Muscle of leg (tissue), 11 donors: Measurements from ENCODE around the gene HCN4. TPM values are rescaled to one million over a fixed set of nuclear protein-coding genes. Genes with fewer than 3 reads are reported as not detected.

Experiments
- DNase-seq: peaks from one replicate; pipeline ENCODE4 v3.0.0; 2013
- H3K27ac ChIP-seq: one replicate; pipeline ENCODE4 v1.5.1; 2013; ENCODE audit warnings: mild to moderate bottlenecking, low read length, control low read depth
- H3K27me3 ChIP-seq: one replicate; pipeline ENCODE4 v1.6.1; 2013; ENCODE audit warnings: low read length; ENCODE audit not compliant: control insufficient read depth, insufficient read depth
- H3K36me3 ChIP-seq: one replicate; pipeline ENCODE4 v1.6.1; 2013; ENCODE audit warnings: low read length; ENCODE audit not compliant: control insufficient read depth, insufficient read depth
- H3K4me1 ChIP-seq: one replicate; pipeline ENCODE4 v1.6.1; 2013; ENCODE audit warnings: low read length; ENCODE audit not compliant: control insufficient read depth, insufficient read depth
- H3K4me3 ChIP-seq: one replicate; pipeline ENCODE4 v1.5.1; 2013; ENCODE audit warnings: low read length, control low read depth
- H3K9me3 ChIP-seq: replicated peaks from 2 replicates; pipeline ENCODE4 v1.6.1; 2013; ENCODE audit warnings: low read depth, low read length; ENCODE audit not compliant: control insufficient read depth
- WGBS: methylation state at CpG from one replicate; pipeline ENCODE4 v1.1.5; 2013; ENCODE audit warnings: missing lambda C conversion rate; ENCODE audit not compliant: insufficient coverage; 5-methylcytosine and 5-hydroxymethylcytosine counted together
- polyA plus RNA-seq, 8 donors: library from polyadenylated mRNA; unstranded; fragments of 120-200 nt; gene quantifications; one replicate each; pipeline versions ENCODE4 v1.2.1 to v1.2.3, GENCODE V29; 2013; ENCODE audit warnings: inconsistent platforms in 1 of 8, low replicate concordance in 1 of 8; ENCODE audit not compliant: insufficient read length in 8 of 8, insufficient read depth in 1 of 8
- total RNA-seq: library from RNA; stranded (reverse); fragments of 120-200 nt; gene quantifications from one replicate; pipeline ENCODE4 v1.2.4, GENCODE V29; 2013

HCN4 gene
- total and polyA plus RNA-seq, 9 donors: not detected

GRCh38 chr15:73367624-73368300 is 996 bp downstream of the HCN4 start:
- no peak overlapping the region for H3K4me3 ChIP-seq

GRCh38 chr15:73366766-73367623 is 1.8 kb downstream of the HCN4 start:
- WGBS: 17% methylated on average over 26 of the region's 28 CpGs
- Histone ChIP-seq H3K4me3 (no peak overlapping the region), H3K27ac (no peak overlapping the region), H3K9me3 (no peaks in the 10 kb centered on the region), H3K36me3 (no peaks in the 10 kb centered on the region), H3K27me3 (peaks cover 87% of the 10 kb centered on the region), H3K4me1 (peaks cover 7% of the 10 kb centered on the region)
- no peak for DNase-seq

More at GRCh38 chr15:73367624-73368300, 996 bp downstream of the HCN4 start:
- DNase-seq: no peak
- no peaks in the 10 kb centered on the region for H3K9me3 ChIP-seq
- peaks cover 7% of the 10 kb centered on the region for H3K4me1 ChIP-seq
- H3K36me3 ChIP-seq: no peaks in the 10 kb centered on the region
- WGBS: under 1% methylated on average over 84 of the region's 90 CpGs
- no peak overlapping the region for H3K27ac ChIP-seq
- H3K27me3 ChIP-seq: peaks cover 84% of the 10 kb centered on the region

GRCh38 chr15:73364070-73364469 is 4.7 kb downstream of the HCN4 start:
- WGBS: 30% methylated on average over 1 of the region's 3 CpGs
- Histone ChIP-seq H3K4me3 (no peak overlapping the region), H3K27me3 (peaks cover 78% of the 10 kb centered on the region), H3K9me3 (no peaks in the 10 kb centered on the region), H3K36me3 (no peaks in the 10 kb centered on the region), H3K4me1 (peaks cover 4% of the 10 kb centered on the region), H3K27ac (no peak overlapping the region)
- DNase-seq: no peak

- Histone ChIP-seq H3K27ac (no peak overlapping the region), H3K27me3 (peaks cover 75% of the 10 kb centered on the region), H3K36me3 (no peaks in the 10 kb centered on the region), H3K9me3 (no peaks in the 10 kb centered on the region), H3K4me3 (no peak overlapping the region), H3K4me1 (no peaks in the 10 kb centered on the region)
- no peak for DNase-seq
- WGBS: 63% methylated on average over 2 of the region's 5 CpGs
These were observed 5.9 kb downstream of the HCN4 start for GRCh38 chr15:73362900-73363299.

- no peak overlapping the region for H3K27ac ChIP-seq
- peaks cover 71% of the 10 kb centered on the region for H3K27me3 ChIP-seq
- 63% methylated on average over 7 of the region's 7 CpGs for WGBS
- no peaks in the 10 kb centered on the region for H3K4me1 ChIP-seq
- DNase-seq: no peak
- no peaks in the 10 kb centered on the region for H3K9me3 ChIP-seq
- no peak overlapping the region for H3K4me3 ChIP-seq
- H3K36me3 ChIP-seq: no peaks in the 10 kb centered on the region
These were observed 7.4 kb downstream of the HCN4 start for GRCh38 chr15:73361337-73361736.

- Histone ChIP-seq H3K27me3 (peaks cover 63% of the 10 kb centered on the region), H3K4me1 (no peaks in the 10 kb centered on the region)
- no peak for DNase-seq
These were observed 9.1 kb downstream of the HCN4 start for GRCh38 chr15:73359651-73360050.

GRCh38 chr15:73357999-73358665 is 10.6 kb downstream of the HCN4 start:
- Histone ChIP-seq H3K4me3 (no peak overlapping the region), H3K27me3 (peaks cover 48% of the 10 kb centered on the region), H3K4me1 (no peaks in the 10 kb centered on the region), H3K27ac (no peak overlapping the region), H3K36me3 (no peaks in the 10 kb centered on the region), H3K9me3 (no peaks in the 10 kb centered on the region)
- 33% methylated on average over 2 of the region's 9 CpGs for WGBS
- no peak for DNase-seq

More at GRCh38 chr15:73359651-73360050, 9.1 kb downstream of the HCN4 start:
- no peaks in the 10 kb centered on the region for H3K9me3 ChIP-seq
- no peaks in the 10 kb centered on the region for H3K36me3 ChIP-seq
- H3K27ac ChIP-seq: no peak overlapping the region
- WGBS: 90% methylated on average over 4 of the region's 5 CpGs
- H3K4me3 ChIP-seq: no peak overlapping the region

GRCh38 chr15:73355612-73356265 is 13.0 kb downstream of the HCN4 start:
- Histone ChIP-seq H3K4me3 (no peak overlapping the region), H3K9me3 (no peaks in the 10 kb centered on the region), H3K27ac (no peak overlapping the region), H3K27me3 (peaks cover 29% of the 10 kb centered on the region), H3K4me1 (no peaks in the 10 kb centered on the region), H3K36me3 (no peaks in the 10 kb centered on the region)
- no peak for DNase-seq
- WGBS: 48% methylated on average over 2 of the region's 6 CpGs

GRCh38 chr15:73354241-73354640 is 14.5 kb downstream of the HCN4 start:
- no peak overlapping the region for H3K27ac ChIP-seq
- H3K27me3 ChIP-seq: peaks cover 24% of the 10 kb centered on the region
- no peaks in the 10 kb centered on the region for H3K9me3 ChIP-seq
- 92% methylated on average over 2 of the region's 4 CpGs for WGBS
- no peak for DNase-seq
- no peaks in the 10 kb centered on the region for H3K36me3 ChIP-seq
- H3K4me1 ChIP-seq: no peaks in the 10 kb centered on the region
- no peak overlapping the region for H3K4me3 ChIP-seq
